Right forelimb (tissue), 1 donor: ENCODE results near the gene ELK3.

Source experiments
- DNase-seq: peaks from one replicate; pipeline ENCODE4 v3.0.0-alpha.2; 2018

ELK3 gene

GRCh38 chr12:96190413-96191108, 3.6 kb upstream of the ELK3 start:
- no peak for DNase-seq

GRCh38 chr12:96192926-96193573, 1.1 kb upstream of the ELK3 start:
- no peak for DNase-seq

GRCh38 chr12:96194576-96194889, 358 bp downstream of the ELK3 start:
- DNase-seq: no peak

GRCh38 chr12:96194971-96195844, 1.0 kb downstream of the ELK3 start:
- DNase-seq: peak; percentile 73

- DNase-seq: peak; percentile 73
These were observed 1.8 kb downstream of the ELK3 start for GRCh38 chr12:96195845-96196451.

- DNase-seq: no peak
These were observed 2.6 kb downstream of the ELK3 start for GRCh38 chr12:96196781-96197180.

DNA sequence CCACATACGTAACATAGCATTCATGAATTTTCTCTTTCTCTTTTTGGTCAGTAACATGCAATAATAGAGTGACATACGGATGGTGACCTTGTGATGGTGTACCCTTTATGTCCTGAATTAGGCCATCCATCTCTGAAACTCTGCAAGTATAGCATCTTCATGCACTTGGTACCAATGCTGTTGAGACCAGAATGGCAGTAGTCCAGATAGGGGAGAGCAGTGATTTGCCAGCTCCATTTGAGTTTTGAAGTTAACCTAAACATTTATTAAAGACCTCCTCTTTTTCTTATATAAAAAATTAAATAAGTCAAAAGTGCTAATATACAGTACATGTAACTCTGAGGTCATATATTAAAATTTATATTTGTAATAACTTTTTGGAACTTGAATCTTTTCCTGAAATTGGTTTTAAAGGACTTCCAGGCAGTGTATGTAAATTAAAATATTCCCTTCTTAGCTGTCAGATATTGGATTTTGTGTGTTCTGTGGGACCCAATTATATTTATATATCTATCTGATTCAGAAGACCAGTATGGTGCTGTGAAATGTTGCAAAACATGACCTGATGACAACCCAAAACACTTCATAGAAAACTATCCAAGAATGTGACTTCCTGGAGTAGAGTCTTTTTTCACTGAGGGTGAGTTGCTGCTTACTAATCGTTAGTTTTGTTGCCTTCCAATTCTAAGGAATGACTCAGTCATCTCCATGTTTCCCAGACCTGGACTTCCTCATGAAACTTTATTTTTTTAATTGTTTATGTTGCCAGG, 3.5 kb downstream of the ELK3 start:
- DNase-seq: no peak

DNA sequence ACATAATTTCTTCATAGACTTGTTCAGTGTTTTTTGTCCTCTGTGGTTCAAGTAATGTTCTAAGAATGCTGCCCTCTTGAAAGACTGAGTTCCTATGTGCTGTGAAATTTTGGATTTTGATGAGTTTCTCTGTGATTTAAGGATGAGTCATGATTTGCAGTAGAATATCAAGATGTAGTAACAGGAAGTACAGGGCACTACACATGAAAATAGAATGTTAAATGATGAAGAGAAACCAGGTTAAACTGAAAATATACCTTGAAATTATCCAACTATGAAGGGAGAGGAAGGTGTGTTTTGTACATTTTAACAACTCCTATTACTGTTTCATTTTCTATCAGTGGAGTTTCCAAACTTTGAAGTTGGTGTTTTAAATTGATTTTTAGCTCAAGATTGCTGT, 4.8 kb downstream of the ELK3 start:
- no peak for DNase-seq

- DNase-seq: no peak
These were observed 5.3 kb downstream of the ELK3 start for GRCh38 chr12:96199464-96199863.

GRCh38 chr12:96201272-96202227, 7.4 kb downstream of the ELK3 start:
- no peak for DNase-seq

DNA sequence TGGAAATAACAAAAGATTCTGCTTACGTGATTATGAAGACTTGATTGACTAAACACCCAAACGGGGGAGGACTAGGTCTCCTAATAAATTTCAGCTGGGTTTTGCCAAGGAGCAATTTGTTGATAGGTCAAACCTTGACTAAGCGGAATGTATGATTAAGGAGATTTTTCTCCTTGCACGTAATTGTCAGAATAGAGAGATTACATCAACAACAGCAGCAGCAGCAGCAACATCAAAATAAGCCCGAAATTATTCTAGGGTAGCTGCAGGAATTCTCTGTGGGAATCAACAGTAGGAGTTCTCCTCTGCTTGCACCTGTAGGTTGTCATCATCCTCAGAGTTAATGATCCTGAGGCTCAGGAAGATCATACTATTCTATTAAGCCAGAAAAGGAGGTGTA, 10.2 kb downstream of the ELK3 start:
- DNase-seq: no peak

- DNase-seq: no peak
These were observed 11.7 kb downstream of the ELK3 start for GRCh38 chr12:96205908-96206307.

DNA sequence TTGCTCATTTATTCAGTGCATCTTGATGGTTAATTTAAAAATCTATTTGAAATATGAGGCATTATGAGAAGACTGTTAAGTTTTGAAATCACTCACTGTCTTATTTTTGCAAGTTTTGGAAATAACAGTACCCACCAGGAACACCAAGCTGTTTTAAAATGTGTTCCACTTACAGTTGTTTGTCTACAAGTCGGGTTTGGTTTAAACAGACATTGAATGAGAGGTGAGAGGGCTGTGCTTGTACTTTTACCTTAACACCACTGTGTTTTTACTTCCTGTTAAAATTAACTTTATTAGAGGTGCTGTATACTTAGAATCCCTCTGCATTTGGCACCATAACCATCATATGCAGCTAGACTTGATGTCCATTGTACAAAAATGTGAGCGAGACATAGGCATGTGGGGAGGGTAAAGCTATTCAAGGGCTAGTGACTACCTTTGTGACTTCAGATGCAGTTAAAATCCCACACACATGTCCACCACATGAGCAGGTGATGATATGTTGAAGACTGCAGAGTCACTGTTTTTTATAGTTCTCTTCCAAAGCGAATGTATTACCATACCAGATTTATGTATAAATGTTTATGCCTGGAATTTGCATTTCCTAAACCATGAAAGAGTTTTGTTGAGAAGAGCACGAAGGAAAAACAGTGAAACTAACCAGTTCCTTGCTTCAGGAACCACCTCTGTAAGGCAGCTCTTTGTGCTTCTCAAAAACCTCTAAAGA, 12.9 kb downstream of the ELK3 start:
- no peak for DNase-seq

DNA sequence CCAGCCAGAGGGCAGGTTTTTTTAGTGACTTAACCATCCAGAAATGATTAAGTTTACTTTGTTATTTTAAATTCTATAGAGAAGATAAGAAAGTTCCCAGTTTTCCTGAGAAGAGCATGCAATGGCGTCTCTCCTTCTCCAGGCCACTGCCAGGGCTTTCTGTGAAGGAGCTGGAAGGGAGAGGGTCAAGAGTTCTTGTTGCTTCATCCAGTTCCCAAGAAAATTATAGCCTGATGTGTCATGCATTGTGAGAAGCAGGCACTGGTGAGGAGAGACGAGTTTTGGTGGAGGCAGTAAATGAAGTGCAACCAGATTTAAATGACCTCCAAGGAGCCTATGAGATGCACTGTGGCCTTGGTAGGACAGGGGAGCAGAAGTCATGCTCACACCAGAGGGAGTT, 14.2 kb downstream of the ELK3 start:
- no peak for DNase-seq

- no peak for DNase-seq
These were observed 14.8 kb downstream of the ELK3 start for GRCh38 chr12:96208801-96209549.

DNA sequence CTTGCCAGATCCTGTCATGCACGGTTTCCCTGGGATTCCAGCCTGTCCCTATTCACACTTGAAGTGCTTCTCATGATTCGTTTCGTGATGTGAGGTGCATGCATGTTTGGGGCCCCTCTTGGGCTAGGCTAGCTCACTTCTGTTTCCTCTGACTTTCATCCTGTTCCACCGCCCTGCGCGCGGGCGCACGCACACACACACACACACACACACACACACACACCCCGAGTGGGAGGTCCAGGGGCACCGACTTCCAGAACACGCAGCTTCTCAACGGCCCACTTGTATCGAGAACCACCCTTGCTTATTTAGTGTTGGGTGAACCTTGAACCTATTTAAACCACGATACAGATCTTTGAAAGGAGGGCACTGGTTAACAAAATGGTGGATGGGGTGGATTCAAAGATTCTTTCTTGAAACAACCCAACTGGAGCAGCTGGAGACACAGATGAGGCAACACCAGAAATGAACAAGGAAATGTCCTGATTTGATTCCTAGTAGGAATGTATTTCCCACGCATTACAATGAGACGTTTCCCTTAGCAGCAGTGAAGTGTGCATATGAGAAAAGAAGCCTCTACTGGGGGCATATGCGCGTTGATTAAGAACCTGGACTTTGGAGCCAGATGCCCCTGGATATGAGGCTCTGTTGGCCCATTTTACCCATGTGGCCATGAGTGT, 16.3 kb downstream of the ELK3 start:
- DNase-seq: no peak

- no peak for DNase-seq
These were observed 17.8 kb downstream of the ELK3 start for GRCh38 chr12:96211988-96212387.

DNA sequence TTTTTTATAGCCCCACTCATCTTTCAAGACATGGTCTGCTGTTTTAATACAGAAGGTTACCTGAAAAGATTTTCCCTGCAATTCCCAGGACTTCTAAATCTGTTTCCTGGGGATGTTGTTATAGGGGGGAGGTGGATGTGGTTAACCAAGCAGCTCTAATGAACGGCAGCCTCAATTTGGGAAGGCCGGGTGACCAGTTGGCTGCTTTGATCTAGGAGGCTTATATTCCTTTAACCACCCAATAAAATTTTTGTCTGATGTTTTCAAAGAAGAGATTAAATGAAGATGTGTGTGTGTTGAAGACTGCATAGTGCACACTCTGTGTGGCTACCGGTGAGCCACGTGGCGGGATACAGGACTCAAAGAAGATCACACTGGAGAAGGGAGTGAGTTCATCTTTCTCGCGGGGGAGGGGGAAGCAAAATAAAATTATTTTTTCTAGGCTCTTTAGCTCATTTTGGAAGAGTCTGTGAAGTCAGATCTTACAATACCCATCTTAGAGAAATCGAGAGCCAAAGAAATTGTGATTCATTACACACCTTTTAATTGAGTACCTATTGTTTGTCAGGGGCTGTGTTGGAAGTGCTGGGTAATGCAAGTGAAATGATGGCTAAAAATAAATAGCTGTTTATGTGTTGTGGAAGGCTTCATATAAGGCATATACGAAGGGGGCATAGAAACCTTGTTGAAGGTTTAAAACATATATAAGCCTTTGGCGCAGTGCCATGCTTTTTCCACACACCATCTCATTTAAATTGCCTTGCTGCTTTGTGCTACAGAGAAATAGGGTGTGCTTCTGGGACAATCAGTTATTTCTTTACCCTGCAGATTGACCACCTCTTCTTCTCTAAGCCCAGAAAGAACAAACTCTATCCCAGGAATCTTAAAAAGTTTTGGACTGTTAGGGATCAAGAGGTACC, 18.5 kb downstream of the ELK3 start:
- DNase-seq: no peak
